MM.1S (cell line): Measurements from ENCODE around the gene CBLB.

Experiments
- DNase-seq: peaks from one replicate; pipeline ENCODE4 v3.0.0-alpha.2; 2015
- H2AFZ ChIP-seq: fragments of 300-600 bp; sonication (generic); 2 replicates; pipeline ENCODE4 v1.6.0; 2016; ENCODE audit warnings: antibody characterized with exemption, low read length
- H3F3A ChIP-seq: fragments of 300-600 bp; sonication (generic); 2 replicates; pipeline ENCODE4 v1.6.1; 2016; ENCODE audit warnings: mild to moderate bottlenecking, antibody characterized with exemption, low read length, moderate library complexity, mixed read lengths; ENCODE audit not compliant: insufficient read depth
- H3K27ac ChIP-seq: fragments of 300-600 bp; sonication (generic); 2 replicates; pipeline ENCODE4 v1.5.1; 2016; ENCODE audit warnings: mild to moderate bottlenecking, low read length
- H3K27me3 ChIP-seq: fragments of 300-600 bp; sonication (generic); replicated peaks from 2 replicates; pipeline ENCODE4 v1.6.0; 2016; ENCODE audit warnings: low read length; ENCODE audit not compliant: insufficient read depth
- H3K36me3 ChIP-seq: fragments of 300-600 bp; sonication (generic); replicated peaks from 2 replicates; pipeline ENCODE4 v1.6.1; 2016; ENCODE audit warnings: mild to moderate bottlenecking, low read length, mixed read lengths; ENCODE audit not compliant: insufficient read depth
- H3K4me1 ChIP-seq: fragments of 300-600 bp; sonication (generic); 2 replicates; pipeline ENCODE4 v1.6.1; 2016; ENCODE audit warnings: low read length, mixed read lengths
- H3K4me2 ChIP-seq: fragments of 300-600 bp; sonication (generic); 2 replicates; pipeline ENCODE4 v1.6.0; 2016; ENCODE audit warnings: low read depth, low read length
- H3K4me3 ChIP-seq: fragments of 300-600 bp; sonication (generic); 2 replicates; pipeline ENCODE4 v1.5.1; 2016; ENCODE audit warnings: low read length, mixed read lengths
- H3K79me2 ChIP-seq: fragments of 300-600 bp; sonication (generic); 2 replicates; pipeline ENCODE4 v1.6.1; 2016; ENCODE audit warnings: mixed run types, low read length, mixed read lengths
- H3K9ac ChIP-seq: fragments of 300-600 bp; sonication (generic); 2 replicates; pipeline ENCODE4 v1.6.1; 2016; ENCODE audit warnings: low read length, mixed read lengths
- H3K9me2 ChIP-seq: fragments of 300-600 bp; sonication (generic); replicated peaks from 2 replicates; pipeline ENCODE4 v1.6.1; 2016; ENCODE audit warnings: mild to moderate bottlenecking, low read length, mixed read lengths; ENCODE audit not compliant: insufficient read depth
- H3K9me3 ChIP-seq: fragments of 300-600 bp; sonication (generic); replicated peaks from 2 replicates; pipeline ENCODE4 v1.6.1; 2016; ENCODE audit warnings: mild to moderate bottlenecking, low read length, mixed read lengths; ENCODE audit not compliant: insufficient read depth
- H4K20me1 ChIP-seq: fragments of 300-600 bp; sonication (generic); 2 replicates; pipeline ENCODE4 v1.6.1; 2016; ENCODE audit warnings: mild to moderate bottlenecking, low read length, moderate library complexity, mixed read lengths; ENCODE audit not compliant: insufficient read depth
- CTCF ChIP-seq: fragments of 300-600 bp; sonication (generic); IDR thresholded peaks from 2 replicates; pipeline ENCODE4 v1.5.1; 2016; ENCODE audit warnings: antibody characterized with exemption, low read length, mixed read lengths
- EZH2 ChIP-seq: fragments of 300-600 bp; sonication (generic); optimal IDR thresholded peaks from 2 replicates; pipeline ENCODE3; 2017; ENCODE audit warnings: low read depth, mild to moderate bottlenecking, antibody characterized with exemption, low read length, mixed read lengths
- EZH2phosphoT487 ChIP-seq: fragments of 300-600 bp; sonication (generic); IDR thresholded peaks from 2 replicates; pipeline ENCODE4 v1.6.1; 2018; ENCODE audit warnings: antibody characterized with exemption, low read length

Gene CBLB

DNA sequence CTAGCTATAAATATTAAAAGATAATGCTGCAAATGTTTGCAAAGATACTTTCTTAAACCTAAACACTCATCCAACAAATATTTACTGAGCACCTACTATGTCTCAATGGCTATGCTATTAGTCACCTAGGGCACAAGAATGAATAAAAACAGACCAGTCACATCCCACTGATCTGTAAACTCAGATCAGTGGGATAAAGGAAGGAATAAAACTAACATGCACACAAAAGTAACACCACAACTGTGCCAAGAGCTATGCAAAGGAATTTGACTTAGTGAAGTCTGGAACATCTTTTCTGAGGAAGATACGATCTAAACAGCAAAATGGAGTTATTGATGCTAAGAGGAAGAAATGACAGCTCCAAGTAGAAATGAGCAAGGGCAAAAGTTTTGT is 56.6 kb downstream of the CBLB start:
- Histone ChIP-seq H3K4me3 (no peak overlapping the region), H3K4me2 (no peak overlapping the region), H3K9me3 (no peaks in the 10 kb centered on the region), H3K36me3 (no peaks in the 10 kb centered on the region), H3K9ac (no peak overlapping the region), H3K9me2 (no peaks in the 10 kb centered on the region), H3K79me2 (no peaks in the 10 kb centered on the region), H2AFZ (no peak overlapping the region), H3K27me3 (no peaks in the 10 kb centered on the region), H3K27ac (no peak overlapping the region), H3F3A (no peaks in the 10 kb centered on the region), H3K4me1 (no peaks in the 10 kb centered on the region), H4K20me1 (no peaks in the 10 kb centered on the region)
- no peak for TF ChIP-seq EZH2
- TF ChIP-seq CTCF: no peak
- no peak for TF ChIP-seq EZH2phosphoT487
- no peak for DNase-seq

- no peaks in the 10 kb centered on the region for H3K4me1 ChIP-seq
- TF ChIP-seq EZH2phosphoT487: no peak
- no peak for TF ChIP-seq CTCF
- no peak for TF ChIP-seq EZH2
- H3K9me2 ChIP-seq: no peaks in the 10 kb centered on the region
- no peak overlapping the region for H3K9ac ChIP-seq
- H3K36me3 ChIP-seq: no peaks in the 10 kb centered on the region
- H3F3A ChIP-seq: no peaks in the 10 kb centered on the region
- H3K27me3 ChIP-seq: no peaks in the 10 kb centered on the region
- H3K79me2 ChIP-seq: no peaks in the 10 kb centered on the region
- H3K9me3 ChIP-seq: no peaks in the 10 kb centered on the region
- no peak for DNase-seq
- H4K20me1 ChIP-seq: no peaks in the 10 kb centered on the region
- H2AFZ ChIP-seq: no peak overlapping the region
- no peak overlapping the region for H3K4me3 ChIP-seq
- no peak overlapping the region for H3K27ac ChIP-seq
- H3K4me2 ChIP-seq: no peak overlapping the region
Observed at GRCh38 chr3:105811518-105812193, 57.2 kb downstream of the CBLB start.

DNA sequence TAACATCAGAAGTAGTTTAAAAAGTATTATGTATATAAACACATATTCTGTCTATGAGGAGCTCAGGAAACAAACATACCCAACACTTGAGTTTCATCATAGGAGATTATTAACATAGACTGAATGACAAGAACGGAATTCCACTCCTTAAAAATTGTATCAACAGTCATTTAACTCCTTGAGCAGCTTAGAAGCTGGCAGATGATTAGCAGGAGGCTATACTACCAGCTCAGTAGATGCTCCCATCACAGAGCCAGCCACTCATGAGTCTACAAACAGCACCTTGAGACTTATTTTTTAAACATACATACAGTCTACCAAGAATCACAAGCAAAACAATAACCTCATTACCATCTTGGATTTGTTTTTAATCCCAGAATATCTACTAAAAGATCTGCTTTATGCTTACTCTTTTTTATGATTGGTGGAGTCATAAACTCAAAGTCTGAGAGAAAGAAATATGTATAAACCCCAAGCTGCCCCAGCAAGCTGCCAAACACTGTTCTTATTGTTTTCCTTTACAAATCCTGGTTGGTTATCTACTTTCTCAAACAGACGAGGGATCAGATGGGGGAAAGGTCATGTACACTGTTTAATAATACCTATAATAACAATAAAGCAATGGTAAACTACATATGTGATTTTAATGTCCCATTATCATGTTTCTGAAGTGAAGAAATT is 59.5 kb downstream of the CBLB start:
- Histone ChIP-seq H3K9me3 (no peaks in the 10 kb centered on the region), H3K27ac (no peak overlapping the region), H3F3A (no peaks in the 10 kb centered on the region), H3K9ac (no peak overlapping the region), H3K79me2 (no peaks in the 10 kb centered on the region), H3K9me2 (no peaks in the 10 kb centered on the region), H4K20me1 (no peaks in the 10 kb centered on the region), H2AFZ (no peak overlapping the region), H3K4me3 (no peak overlapping the region), H3K27me3 (no peaks in the 10 kb centered on the region), H3K4me2 (no peak overlapping the region), H3K36me3 (no peaks in the 10 kb centered on the region), H3K4me1 (no peaks in the 10 kb centered on the region)
- TF ChIP-seq EZH2: no peak
- TF ChIP-seq EZH2phosphoT487: no peak
- no peak for TF ChIP-seq CTCF
- no peak for DNase-seq
